ENCODE results near the gene SHCBP1L.

GRCh38 chr1:182972231-182972630 lies 19.3 kb upstream of the SHCBP1L start:
- no peak for TF ChIP-seq POLR2A (IDR thresholded peaks at IDR 0.05; ENCODE audit: low read depth)
- no peak for TF ChIP-seq CTCF (IDR thresholded peaks at IDR 0.05)
- no peak for TF ChIP-seq POLR2AphosphoS5 (IDR thresholded peaks at IDR 0.05)
- TF ChIP-seq EP300 (IDR thresholded peaks at IDR 0.05): no peak
